ENCODE data around the gene LRRC72. TPM values are rescaled to one million over a fixed set of nuclear protein-coding genes. Genes with fewer than 3 reads are reported as not detected.

Gene LRRC72
- total and polyA plus RNA-seq, 9 of the 15 experiments (the other 6 are each of a cell fraction or from before 2014, with no cell fraction given): 0.10 TPM; not detected in 8

- no peak for FAIRE-seq
- peaks cover 4% of the 10 kb centered on the region; the same call in 2 of the 3 replicates for H3K79me2 ChIP-seq (ENCODE audit: control insufficient read depth, insufficient read depth, low read length)
- no peak overlapping the region for H3K4me2 ChIP-seq (ENCODE audit: insufficient read depth, low read length)
- ATAC-seq: no peak
- H3K4me3 ChIP-seq: no peak overlapping the region
- no TSS peak for BruUV-seq (replicated peaks)
- H2AFZ ChIP-seq (ENCODE audit: low read depth, low read length): no peak overlapping the region
- WGBS (ENCODE audit: insufficient coverage, low coverage, missing lambda C conversion rate): 55% methylated on average over 2 of the region's 2 CpGs
- no peaks in the 10 kb centered on the region for H4K20me1 ChIP-seq (replicated peaks; ENCODE audit: control insufficient read depth, insufficient read depth, low read length)
- ChIA-PET POLR2A (interaction anchor here (0.9 to 1.0 kb wide), 3 partner anchors 10 to 16 kb away, joined by 3 read pairs; no protein-coding TSS in a partner anchor), CTCF (ENCODE audit: low intra/inter-chr PET ratio) (no interaction called here)
- no peaks in the 10 kb centered on the region for H3K27me3 ChIP-seq (ENCODE audit: control insufficient read depth in 2 of 2, insufficient read depth in 2 of 2, low read length in 2 of 2)
- peaks cover 52% of the 10 kb centered on the region for H3K36me3 ChIP-seq (ENCODE audit: control insufficient read depth, insufficient read depth, low read length)
- intact Hi-C loops (cut with micrococcal nuclease): no loop called here
- no peaks in the 10 kb centered on the region for H3K9me3 ChIP-seq (replicated peaks; ENCODE audit: control insufficient read depth, insufficient read depth, low read depth, low read length)
- H3K9ac ChIP-seq (ENCODE audit: insufficient read depth in 1 of 2, low read depth in 2 of 2, low read length in 2 of 2): no peak overlapping the region
- in situ Hi-C loops (cut with MboI): no loop called here
- H3K9me1 ChIP-seq (ENCODE audit: control insufficient read depth, insufficient read depth, low read length): no peaks in the 10 kb centered on the region
- no peak overlapping the region for H3K27ac ChIP-seq (ENCODE audit: extremely low read depth, low read depth, low read length)
- H3K4me1 ChIP-seq (replicated peaks in 1 of 2; ENCODE audit: control insufficient read depth in 2 of 2, insufficient read depth in 2 of 2, low read length in 2 of 2): no peaks in the 10 kb centered on the region
- no peak for DNase-seq (ENCODE audit: extremely low read depth in 1 of 4, low spot score in 3 of 4)
- peak; percentile 44; the same call in 1 of the 2 replicates for TF ChIP-seq MAFK (IDR thresholded peaks at IDR 0.05; ENCODE audit: low read length)
- TF ChIP-seq, protein P1, sequence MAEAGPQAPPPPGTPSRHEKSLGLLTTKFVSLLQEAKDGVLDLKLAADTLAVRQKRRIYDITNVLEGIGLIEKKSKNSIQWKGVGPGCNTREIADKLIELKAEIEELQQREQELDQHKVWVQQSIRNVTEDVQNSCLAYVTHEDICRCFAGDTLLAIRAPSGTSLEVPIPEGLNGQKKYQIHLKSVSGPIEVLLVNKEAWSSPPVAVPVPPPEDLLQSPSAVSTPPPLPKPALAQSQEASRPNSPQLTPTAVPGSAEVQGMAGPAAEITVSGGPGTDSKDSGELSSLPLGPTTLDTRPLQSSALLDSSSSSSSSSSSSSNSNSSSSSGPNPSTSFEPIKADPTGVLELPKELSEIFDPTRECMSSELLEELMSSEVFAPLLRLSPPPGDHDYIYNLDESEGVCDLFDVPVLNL (CRISPR knock-in tag; IDR thresholded peaks at IDR 0.05; ENCODE audit: low read depth): no peak
- TF ChIP-seq PPARD (CRISPR knock-in tag; IDR thresholded peaks at IDR 0.05): no peak
- no peak for TF ChIP-seq SPI1 (IDR thresholded peaks at IDR 0.05; ENCODE audit: borderline replicate concordance, low read depth, low read length)
- no peak for TF ChIP-seq TCF7L2 (IDR thresholded peaks at IDR 0.05; ENCODE audit: low read depth, low read length)
- no peak for TF ChIP-seq MECOM (CRISPR knock-in tag; IDR thresholded peaks at IDR 0.05)
- TF ChIP-seq SMAD3 (CRISPR knock-in tag; conservative IDR thresholded peaks at IDR 0.05): no peak
- TF ChIP-seq MCM7 (IDR thresholded peaks at IDR 0.05): no peak
- no peak for TF ChIP-seq SP2 (IDR thresholded peaks at IDR 0.05; ENCODE audit: extremely low read depth, low read depth, low read length, poor library complexity, severe bottlenecking)
- TF ChIP-seq ESRRB (CRISPR knock-in tag; IDR thresholded peaks at IDR 0.05; ENCODE audit: borderline replicate concordance): no peak
- TF ChIP-seq MAFF (IDR thresholded peaks at IDR 0.05; ENCODE audit: low read length): peak; percentile 38; the same call in 1 of the 2 replicates
- no peak for TF ChIP-seq CREB1 (IDR thresholded peaks at IDR 0.05)
- no peak for TF ChIP-seq CREB1 (CRISPR knock-in tag; IDR thresholded peaks at IDR 0.05)
- peak; percentile 52 for TF ChIP-seq MAFG (tag; conservative IDR thresholded peaks at IDR 0.05)
- peak; percentile 85 for TF ChIP-seq ZNF316 (IDR thresholded peaks at IDR 0.05)
- TF ChIP-seq MIER1 (IDR thresholded peaks at IDR 0.05; ENCODE audit: low read depth): no peak
- TF ChIP-seq CEBPG (CRISPR knock-in tag; IDR thresholded peaks at IDR 0.05): no peak
- TF ChIP-seq CEBPG (tag; conservative IDR thresholded peaks at IDR 0.05 in 1 of 2, IDR thresholded peaks at IDR 0.05 in 1 of 2): no peak
- no peak for TF ChIP-seq ZNF668 (CRISPR knock-in tag; IDR thresholded peaks at IDR 0.05)
- peak; percentile 75 for TF ChIP-seq C11orf30 (IDR thresholded peaks at IDR 0.05; ENCODE audit: low read depth)
- TF ChIP-seq, protein P2, sequence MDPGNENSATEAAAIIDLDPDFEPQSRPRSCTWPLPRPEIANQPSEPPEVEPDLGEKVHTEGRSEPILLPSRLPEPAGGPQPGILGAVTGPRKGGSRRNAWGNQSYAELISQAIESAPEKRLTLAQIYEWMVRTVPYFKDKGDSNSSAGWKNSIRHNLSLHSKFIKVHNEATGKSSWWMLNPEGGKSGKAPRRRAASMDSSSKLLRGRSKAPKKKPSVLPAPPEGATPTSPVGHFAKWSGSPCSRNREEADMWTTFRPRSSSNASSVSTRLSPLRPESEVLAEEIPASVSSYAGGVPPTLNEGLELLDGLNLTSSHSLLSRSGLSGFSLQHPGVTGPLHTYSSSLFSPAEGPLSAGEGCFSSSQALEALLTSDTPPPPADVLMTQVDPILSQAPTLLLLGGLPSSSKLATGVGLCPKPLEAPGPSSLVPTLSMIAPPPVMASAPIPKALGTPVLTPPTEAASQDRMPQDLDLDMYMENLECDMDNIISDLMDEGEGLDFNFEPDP (CRISPR knock-in tag; IDR thresholded peaks at IDR 0.05): no peak
- TF ChIP-seq HMGN3 (IDR thresholded peaks at IDR 0.05; ENCODE audit: borderline replicate concordance, extremely low read depth, insufficient read length, low read depth, low read length): no peak
These were observed 99.8 kb downstream of the LRRC72 start for GRCh38 chr7:16626388-16626787.
